ENCODE measurements around the gene CAPN5.

The CAPN5 gene

DNA sequence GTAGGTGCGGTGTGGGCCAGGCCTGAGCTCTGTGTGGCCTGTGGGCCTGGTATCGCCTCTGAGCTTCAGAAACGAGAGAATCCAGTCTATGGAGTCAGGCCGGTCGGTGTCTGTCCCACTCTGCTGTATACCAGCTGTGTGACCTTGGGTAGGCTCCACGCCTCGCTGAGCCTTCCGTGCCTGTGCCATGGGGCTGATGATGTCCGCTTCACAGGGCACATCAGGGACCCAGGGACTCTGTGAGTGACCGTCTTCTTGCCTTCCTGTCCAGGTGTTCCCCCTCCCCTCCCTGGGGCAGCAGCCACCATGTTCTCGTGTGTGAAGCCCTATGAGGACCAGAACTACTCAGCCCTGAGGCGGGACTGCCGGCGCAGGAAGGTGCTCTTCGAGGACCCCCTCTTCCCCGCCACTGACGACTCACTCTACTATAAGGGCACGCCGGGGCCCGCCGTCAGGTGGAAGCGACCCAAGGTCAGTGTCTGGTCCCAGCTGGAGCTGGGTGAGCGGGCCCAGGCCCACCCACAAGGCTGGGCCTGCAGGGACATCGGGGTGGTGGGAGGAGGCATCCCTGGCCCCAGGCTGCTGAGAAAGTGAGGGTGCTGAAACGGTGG is 17.9 kb downstream of the CAPN5 start:
- no peak for TF ChIP-seq ZFX (IDR thresholded peaks at IDR 0.05)
- TF ChIP-seq, protein P1, sequence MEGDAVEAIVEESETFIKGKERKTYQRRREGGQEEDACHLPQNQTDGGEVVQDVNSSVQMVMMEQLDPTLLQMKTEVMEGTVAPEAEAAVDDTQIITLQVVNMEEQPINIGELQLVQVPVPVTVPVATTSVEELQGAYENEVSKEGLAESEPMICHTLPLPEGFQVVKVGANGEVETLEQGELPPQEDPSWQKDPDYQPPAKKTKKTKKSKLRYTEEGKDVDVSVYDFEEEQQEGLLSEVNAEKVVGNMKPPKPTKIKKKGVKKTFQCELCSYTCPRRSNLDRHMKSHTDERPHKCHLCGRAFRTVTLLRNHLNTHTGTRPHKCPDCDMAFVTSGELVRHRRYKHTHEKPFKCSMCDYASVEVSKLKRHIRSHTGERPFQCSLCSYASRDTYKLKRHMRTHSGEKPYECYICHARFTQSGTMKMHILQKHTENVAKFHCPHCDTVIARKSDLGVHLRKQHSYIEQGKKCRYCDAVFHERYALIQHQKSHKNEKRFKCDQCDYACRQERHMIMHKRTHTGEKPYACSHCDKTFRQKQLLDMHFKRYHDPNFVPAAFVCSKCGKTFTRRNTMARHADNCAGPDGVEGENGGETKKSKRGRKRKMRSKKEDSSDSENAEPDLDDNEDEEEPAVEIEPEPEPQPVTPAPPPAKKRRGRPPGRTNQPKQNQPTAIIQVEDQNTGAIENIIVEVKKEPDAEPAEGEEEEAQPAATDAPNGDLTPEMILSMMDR (conservative IDR thresholded peaks at IDR 0.05) = no peak
- H3K27ac ChIP-seq = no peak overlapping the region

DNA sequence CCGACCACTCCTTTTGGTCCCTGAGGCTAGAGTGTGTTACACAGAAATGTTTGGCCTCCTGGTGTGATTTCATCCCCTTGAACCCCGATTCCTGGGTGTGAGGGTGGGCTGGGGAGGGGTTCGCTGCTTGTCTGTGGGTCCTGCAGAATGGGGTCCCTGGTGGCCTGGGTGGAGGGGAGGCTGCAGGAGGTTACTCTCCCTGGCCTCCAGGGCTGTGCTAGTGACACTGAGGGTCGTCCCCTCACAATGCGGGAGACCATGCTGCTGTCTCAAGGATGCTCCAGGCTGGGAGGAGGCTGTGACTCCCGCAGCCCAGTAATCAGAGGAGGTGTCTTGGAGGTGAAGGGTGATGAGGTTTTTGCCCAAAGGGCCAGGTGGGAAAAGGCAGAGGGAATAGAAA is 18.9 kb downstream of the CAPN5 start:
- no peak overlapping the region for H3K27ac ChIP-seq
- TF ChIP-seq ZFX (IDR thresholded peaks at IDR 0.05) = no peak
- TF ChIP-seq, protein P1 (conservative IDR thresholded peaks at IDR 0.05) = no peak

DNA sequence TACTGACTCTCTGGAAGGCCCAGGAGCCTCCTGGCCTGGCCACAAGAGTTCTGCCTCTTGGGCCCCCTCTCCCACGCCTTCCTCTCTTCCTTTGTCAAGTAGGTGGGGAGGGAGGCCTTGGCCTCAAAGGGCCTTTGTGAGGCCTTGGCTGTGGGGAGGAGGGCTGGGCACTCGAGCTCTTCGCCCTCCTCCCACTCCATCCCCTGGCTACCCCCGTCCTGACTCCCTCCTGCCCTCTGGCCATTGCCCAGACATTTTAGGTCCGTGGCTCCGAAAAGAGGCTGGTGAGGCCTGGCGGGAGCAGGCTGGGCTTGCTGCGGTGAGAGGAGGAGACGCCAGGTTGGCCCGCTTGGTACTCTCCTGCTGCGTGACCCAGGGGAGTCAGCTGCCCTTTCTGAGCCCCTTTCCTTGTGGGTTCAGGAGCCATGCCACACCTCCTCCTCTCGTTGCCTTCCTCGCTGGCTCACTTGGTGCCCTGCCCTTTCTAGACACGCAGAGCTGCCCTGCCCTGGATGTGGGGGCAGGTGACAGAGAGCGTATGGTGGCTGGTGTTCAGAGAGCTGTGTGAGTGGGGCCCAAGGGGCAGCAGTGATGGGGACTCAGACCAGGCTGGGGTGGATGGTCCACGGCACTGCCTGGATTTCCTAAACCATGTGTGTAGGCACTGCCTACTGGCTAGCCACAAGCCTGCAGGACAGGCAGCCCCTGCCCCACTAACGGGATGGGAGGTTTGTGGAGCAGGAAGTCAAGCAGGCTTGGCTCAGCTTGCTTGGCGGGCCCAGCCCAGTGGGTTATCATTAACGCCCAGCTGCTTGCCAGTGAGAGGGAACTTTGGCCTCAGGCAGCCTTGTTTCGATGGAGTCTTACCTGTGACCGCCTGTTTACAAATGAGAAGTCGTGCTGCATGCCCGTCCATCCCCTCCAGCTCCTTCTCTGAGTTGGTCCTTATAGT is 20.0 kb downstream of the CAPN5 start:
- TF ChIP-seq, protein P1 (conservative IDR thresholded peaks at IDR 0.05) = no peak
- TF ChIP-seq ZFX (IDR thresholded peaks at IDR 0.05) = no peak
- no peak overlapping the region for H3K27ac ChIP-seq

DNA sequence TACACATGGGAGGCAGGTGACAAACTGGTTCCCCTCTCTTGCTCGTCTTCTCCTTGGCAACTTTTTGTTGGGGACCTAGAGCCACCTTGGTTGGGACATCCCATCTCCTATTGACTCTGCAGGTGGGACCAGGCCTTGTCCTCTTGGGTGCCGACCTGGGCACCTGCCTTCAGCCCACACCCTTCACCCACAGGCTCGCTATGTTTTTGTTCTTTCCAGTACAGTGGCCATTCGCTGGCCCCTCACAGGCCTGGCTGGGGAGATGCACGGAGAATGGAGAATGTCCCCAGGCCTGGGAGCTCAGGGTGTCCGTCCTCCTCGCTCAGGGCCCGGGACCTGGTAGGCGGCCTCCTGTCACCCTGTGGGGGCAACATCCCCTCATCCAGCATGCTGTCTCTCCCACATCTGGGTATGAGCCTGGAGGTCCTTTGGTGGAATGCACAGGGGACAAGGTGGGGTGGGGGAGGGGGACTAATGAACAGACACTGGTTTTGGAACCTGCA is 21.0 kb downstream of the CAPN5 start:
- no peak for TF ChIP-seq ZFX (IDR thresholded peaks at IDR 0.05)
- TF ChIP-seq, protein P1 (conservative IDR thresholded peaks at IDR 0.05) = no peak
- peak overlapping the region; percentile 28 for H3K27ac ChIP-seq

DNA sequence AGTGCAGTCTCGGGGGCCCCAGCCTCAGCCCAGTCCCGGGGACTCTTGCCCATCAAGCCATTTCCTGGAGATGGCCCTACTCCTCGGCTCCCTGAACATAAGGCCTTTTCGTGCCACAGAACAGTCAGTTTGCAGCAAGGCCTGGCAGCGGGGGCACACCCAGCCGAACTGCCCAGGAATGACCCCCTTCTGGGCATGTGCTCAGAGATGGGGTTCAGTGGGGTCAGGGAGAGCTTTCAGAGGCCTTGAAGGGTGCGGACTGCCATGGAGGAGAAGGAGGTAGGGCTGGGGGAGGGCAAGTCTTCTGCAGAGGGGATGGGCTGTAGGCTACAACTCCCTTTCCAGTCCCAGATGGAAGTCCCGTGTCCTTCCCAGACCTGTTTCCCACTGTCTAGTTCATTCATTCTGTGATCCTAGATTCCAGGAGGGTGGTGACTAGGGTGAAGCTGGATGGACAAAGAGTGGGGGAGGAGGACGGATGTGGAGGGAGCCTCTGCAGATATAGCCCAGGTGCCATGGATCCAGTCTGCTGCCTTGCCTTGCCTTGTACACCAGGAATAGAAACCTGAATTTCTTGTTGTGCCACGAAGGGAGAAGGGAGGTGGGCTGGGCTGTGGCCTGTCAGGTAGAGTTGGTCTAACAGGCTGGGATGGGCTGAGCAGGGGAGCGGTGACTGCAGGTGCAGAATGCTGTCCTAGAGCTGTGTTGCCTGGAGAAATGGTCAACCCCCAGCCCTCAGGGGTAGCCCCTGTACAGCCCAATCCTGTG is 21.6 kb downstream of the CAPN5 start:
- TF ChIP-seq, protein P1 (conservative IDR thresholded peaks at IDR 0.05) = no peak
- TF ChIP-seq ZFX (IDR thresholded peaks at IDR 0.05) = no peak
- peak overlapping the region; percentile 28 for H3K27ac ChIP-seq

DNA sequence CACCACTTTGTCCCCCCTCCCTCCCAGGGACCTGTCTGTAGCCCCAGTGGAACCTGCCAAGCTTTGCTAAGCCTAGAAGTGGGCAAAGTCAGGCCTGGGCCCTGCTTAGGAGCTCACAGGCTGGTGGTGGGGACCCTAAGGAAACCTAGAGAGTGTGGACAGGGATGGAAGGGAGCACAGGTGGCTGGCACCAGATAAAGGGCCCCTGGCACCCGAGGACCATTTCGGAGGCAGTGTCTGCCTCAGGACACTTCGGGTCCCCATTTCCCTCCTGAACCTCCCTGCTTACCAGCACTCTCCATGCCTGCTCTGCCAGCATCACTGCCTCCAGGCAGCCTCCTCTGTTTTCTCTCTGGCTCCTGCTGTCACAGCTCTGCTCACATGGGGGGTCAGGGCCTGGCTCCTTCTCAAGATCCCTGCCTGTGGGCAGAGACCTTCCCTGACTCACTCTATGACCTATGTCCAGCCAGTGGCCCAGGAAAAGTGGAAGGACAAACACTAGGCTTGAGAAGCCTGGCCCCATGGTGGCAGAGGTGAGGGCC is 22.3 kb downstream of the CAPN5 start:
- no peak for TF ChIP-seq ZFX (IDR thresholded peaks at IDR 0.05)
- TF ChIP-seq, protein P1 (conservative IDR thresholded peaks at IDR 0.05) = no peak
- peak overlapping the region; percentile 4; the same call in 1 of the 2 replicates for H3K27ac ChIP-seq
